ENCODE data around the gene DCTN3. TPM values are rescaled to one million over a fixed set of nuclear protein-coding genes. Genes with fewer than 3 reads are reported as not detected.

DCTN3 gene
- total RNA-seq, 1 donor from 2014 or later: 135 TPM

DNA sequence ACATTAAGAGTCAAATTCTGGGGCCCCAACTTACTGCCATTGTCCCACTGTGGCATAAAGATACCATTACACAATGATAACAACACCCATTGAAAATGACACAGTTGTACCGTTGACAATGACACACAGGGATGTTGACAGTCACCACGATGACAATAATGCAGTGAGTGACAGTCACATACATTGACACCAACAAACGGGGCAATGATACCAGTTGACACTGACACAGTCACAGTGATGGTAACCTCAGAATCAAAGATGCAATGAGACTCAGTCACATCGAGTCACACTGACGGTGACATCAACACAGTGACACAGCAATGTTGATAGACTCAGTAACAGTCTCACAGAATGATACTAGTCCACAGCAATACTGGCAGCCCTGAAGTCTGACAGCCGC lies 47.7 kb downstream of the DCTN3 start:
- Histone ChIP-seq H3K4me1 (peaks cover 3% of the 10 kb centered on the region), H3K27ac (replicated peaks) (no peak overlapping the region), H3K36me3 (no peaks in the 10 kb centered on the region), H3K9me3 (replicated peaks) (no peaks in the 10 kb centered on the region), H3K4me3 (no peak overlapping the region), H3K27me3 (ENCODE audit: low read depth) (peaks cover 42% of the 10 kb centered on the region)
- TF ChIP-seq, protein P1, sequence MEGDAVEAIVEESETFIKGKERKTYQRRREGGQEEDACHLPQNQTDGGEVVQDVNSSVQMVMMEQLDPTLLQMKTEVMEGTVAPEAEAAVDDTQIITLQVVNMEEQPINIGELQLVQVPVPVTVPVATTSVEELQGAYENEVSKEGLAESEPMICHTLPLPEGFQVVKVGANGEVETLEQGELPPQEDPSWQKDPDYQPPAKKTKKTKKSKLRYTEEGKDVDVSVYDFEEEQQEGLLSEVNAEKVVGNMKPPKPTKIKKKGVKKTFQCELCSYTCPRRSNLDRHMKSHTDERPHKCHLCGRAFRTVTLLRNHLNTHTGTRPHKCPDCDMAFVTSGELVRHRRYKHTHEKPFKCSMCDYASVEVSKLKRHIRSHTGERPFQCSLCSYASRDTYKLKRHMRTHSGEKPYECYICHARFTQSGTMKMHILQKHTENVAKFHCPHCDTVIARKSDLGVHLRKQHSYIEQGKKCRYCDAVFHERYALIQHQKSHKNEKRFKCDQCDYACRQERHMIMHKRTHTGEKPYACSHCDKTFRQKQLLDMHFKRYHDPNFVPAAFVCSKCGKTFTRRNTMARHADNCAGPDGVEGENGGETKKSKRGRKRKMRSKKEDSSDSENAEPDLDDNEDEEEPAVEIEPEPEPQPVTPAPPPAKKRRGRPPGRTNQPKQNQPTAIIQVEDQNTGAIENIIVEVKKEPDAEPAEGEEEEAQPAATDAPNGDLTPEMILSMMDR (IDR thresholded peaks at IDR 0.05; ENCODE audit: borderline replicate concordance): no peak
- no peak for DNase-seq
- intact Hi-C loops (cut with micrococcal nuclease): no loop called here

DNA sequence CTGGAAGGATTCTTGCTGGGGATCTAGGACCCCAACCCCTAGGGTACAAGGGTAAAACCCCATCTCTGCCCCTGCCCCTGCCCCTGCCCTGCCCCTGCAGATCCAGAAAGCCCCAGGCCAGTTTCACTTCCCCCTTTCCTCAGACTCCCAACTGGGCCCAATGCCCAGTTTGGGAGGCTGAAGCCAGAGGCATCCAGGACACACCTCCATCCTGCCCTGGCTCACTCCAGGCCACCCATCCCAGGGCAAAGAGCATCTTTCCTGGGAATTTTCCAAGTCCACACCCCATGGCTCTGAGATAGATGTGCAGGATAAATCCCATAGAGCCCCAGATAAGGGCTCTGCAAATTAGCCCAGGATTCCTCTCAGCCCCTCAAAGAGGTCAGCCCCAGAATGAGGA lies 48.2 kb downstream of the DCTN3 start:
- intact Hi-C loops (cut with micrococcal nuclease): no loop called here
- no peak overlapping the region for H3K4me3 ChIP-seq
- peaks cover 42% of the 10 kb centered on the region for H3K27me3 ChIP-seq (ENCODE audit: low read depth)
- H3K27ac ChIP-seq (replicated peaks): no peak overlapping the region
- TF ChIP-seq, protein P1 (IDR thresholded peaks at IDR 0.05; ENCODE audit: borderline replicate concordance): no peak
- no peaks in the 10 kb centered on the region for H3K9me3 ChIP-seq (replicated peaks)
- H3K4me1 ChIP-seq: peaks cover 3% of the 10 kb centered on the region
- H3K36me3 ChIP-seq: no peaks in the 10 kb centered on the region
- DNase-seq: no peak

DNA sequence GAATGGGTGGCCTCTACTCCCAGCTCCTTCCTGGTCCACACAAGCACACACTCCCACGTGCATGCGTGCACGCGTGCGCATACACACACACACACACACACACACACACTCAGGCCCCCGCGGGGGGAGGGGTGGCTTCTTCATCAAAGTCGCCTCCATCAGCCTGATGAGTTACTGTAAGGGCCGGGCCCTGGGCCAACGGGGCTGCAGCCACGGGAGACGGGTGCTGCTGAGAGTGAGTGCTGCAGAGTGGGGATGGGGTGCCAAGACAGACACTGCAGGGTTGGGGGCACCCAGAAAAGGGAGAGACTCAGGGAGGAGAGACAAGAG lies 48.8 kb downstream of the DCTN3 start:
- TF ChIP-seq, protein P1 (IDR thresholded peaks at IDR 0.05; ENCODE audit: borderline replicate concordance): no peak
- intact Hi-C loops (cut with micrococcal nuclease): no loop called here
- H3K27me3 ChIP-seq (ENCODE audit: low read depth): peaks cover 42% of the 10 kb centered on the region
- H3K4me1 ChIP-seq: peaks cover 3% of the 10 kb centered on the region
- no peak overlapping the region for H3K4me3 ChIP-seq
- no peak for DNase-seq
- H3K9me3 ChIP-seq (replicated peaks): no peaks in the 10 kb centered on the region
- H3K27ac ChIP-seq (replicated peaks): no peak overlapping the region
- no peaks in the 10 kb centered on the region for H3K36me3 ChIP-seq

DNA sequence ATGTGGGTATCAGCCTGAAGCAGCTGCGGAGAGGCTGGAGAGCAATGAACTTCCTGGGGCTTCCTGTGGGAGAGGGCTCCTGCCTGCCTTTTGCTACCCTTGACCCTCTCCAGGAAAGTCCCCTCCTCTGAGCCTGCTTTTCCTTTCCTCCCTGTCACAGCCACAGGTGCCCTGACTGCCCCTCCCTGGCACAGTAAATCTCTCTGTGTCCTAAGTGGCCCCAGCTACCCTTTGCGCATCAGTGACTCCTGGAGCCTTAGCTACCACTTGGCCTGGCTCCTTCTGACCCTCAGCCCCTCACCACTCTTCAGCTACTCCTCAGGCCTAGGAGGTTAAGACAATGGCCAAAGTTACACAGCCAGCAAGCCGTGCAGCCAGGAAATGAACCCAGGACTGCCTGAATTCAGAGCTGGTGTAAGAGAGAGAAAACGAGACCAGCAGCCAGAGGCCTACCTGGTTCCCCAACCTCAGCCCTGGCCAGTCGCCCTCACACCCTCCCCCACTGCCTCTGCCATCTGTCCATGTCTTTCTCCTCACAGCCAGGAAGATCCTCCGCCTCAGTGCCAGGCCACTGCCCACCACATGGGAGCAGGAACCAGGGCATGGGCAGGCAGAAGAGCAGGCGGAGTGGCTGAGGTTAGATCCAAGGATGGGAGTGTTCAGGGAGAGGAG lies 49.4 kb downstream of the DCTN3 start:
- DNase-seq: no peak
- H3K27ac ChIP-seq (replicated peaks): no peak overlapping the region
- H3K9me3 ChIP-seq (replicated peaks): no peaks in the 10 kb centered on the region
- H3K27me3 ChIP-seq (ENCODE audit: low read depth): peaks cover 42% of the 10 kb centered on the region
- H3K4me1 ChIP-seq: peaks cover 3% of the 10 kb centered on the region
- H3K4me3 ChIP-seq: no peak overlapping the region
- TF ChIP-seq, protein P1 (IDR thresholded peaks at IDR 0.05; ENCODE audit: borderline replicate concordance): no peak
- no peaks in the 10 kb centered on the region for H3K36me3 ChIP-seq
- intact Hi-C loops (cut with micrococcal nuclease): no loop called here

DNA sequence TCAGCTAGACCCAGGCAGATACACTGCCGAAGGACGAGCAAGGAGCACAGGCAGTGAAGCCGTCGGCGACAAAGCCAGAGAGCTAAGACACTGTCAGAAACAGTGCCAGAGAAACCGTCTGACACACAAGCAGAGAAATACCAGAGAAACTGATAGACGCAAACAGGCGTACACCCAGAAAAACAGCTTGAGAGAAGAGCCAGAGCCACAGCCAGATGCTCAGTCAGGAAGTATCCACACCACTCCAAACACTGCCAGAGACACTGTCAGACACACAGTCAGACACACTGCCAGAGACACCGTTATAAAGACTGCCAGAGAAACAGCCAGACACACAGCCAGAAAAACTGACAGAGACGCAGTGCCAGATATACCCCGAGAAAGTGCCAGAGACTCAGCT lies 49.9 kb downstream of the DCTN3 start:
- peaks cover 42% of the 10 kb centered on the region for H3K27me3 ChIP-seq (ENCODE audit: low read depth)
- DNase-seq: no peak
- no peaks in the 10 kb centered on the region for H3K9me3 ChIP-seq (replicated peaks)
- no peak overlapping the region for H3K4me3 ChIP-seq
- H3K27ac ChIP-seq (replicated peaks): no peak overlapping the region
- TF ChIP-seq, protein P1 (IDR thresholded peaks at IDR 0.05; ENCODE audit: borderline replicate concordance): no peak
- H3K4me1 ChIP-seq: peaks cover 3% of the 10 kb centered on the region
- intact Hi-C loops (cut with micrococcal nuclease): no loop called here
- no peaks in the 10 kb centered on the region for H3K36me3 ChIP-seq
